OCI-LY3 (cell line): ENCODE data around the gene CEP41.

Experiments
- H2AFZ ChIP-seq: fragments of 200-600, 300-600 bp; shearing (Covaris generic); 2 replicates; pipeline ENCODE4 v1.6.0; 2014; ENCODE audit warnings: antibody characterized with exemption, low read depth, low read length
- H3K27ac ChIP-seq: fragments of 200-600, 300-600 bp; sonication (generic); 2 replicates; pipeline ENCODE4 v1.5.1; 2014; ENCODE audit warnings: mild to moderate bottlenecking, low read length, moderate library complexity, mixed read lengths
- H3K27me3 ChIP-seq: fragments of 200-600, 300-600 bp; sonication (generic); 2 replicates; pipeline ENCODE4 v1.6.1; 2014; ENCODE audit warnings: low read depth, low read length, mixed read lengths
- H3K36me3 ChIP-seq: fragments of 200-600, 300-600 bp; sonication (generic); replicated peaks from 2 replicates; pipeline ENCODE3; 2014; ENCODE audit warnings: low read depth, low read length, mixed read lengths
- H3K4me1 ChIP-seq: fragments of 300-600, 200-600 bp; sonication (generic); 2 replicates; pipeline ENCODE4 v1.6.1; 2014; ENCODE audit warnings: low read length, mixed read lengths
- H3K4me2 ChIP-seq: fragments of 200-600, 300-600 bp; sonication (generic); 2 replicates; pipeline ENCODE4 v1.6.1; 2014; ENCODE audit warnings: low read length, mixed read lengths
- H3K4me3 ChIP-seq: fragments of 300-600, 200-600 bp; sonication (generic); 2 replicates; pipeline ENCODE4 v1.5.1; 2014; ENCODE audit warnings: antibody characterized with exemption, mild to moderate bottlenecking, low read length, moderate library complexity
- H3K79me2 ChIP-seq: fragments of 300-600, 200-600 bp; shearing (Covaris generic); 2 replicates; pipeline ENCODE4 v1.6.1; 2014; ENCODE audit warnings: mild to moderate bottlenecking, low read length, mixed read lengths
- H3K9ac ChIP-seq: fragments of 300-600, 200-600 bp; shearing (Covaris generic); 2 replicates; pipeline ENCODE4 v1.6.0; 2014; ENCODE audit warnings: mild to moderate bottlenecking, low read length, moderate library complexity
- H3K9me3 ChIP-seq: fragments of 200-600, 300-600 bp; shearing (Covaris generic); 2 replicates; pipeline ENCODE4 v1.6.1; 2014; ENCODE audit warnings: low read length, mixed read lengths; ENCODE audit not compliant: insufficient read depth
- H4K20me1 ChIP-seq: fragments of 200-600, 300-600 bp; sonication (generic); 2 replicates; pipeline ENCODE4 v1.6.1; 2016; ENCODE audit warnings: low read length, mixed read lengths; ENCODE audit not compliant: insufficient read depth
- CTCF ChIP-seq: fragments of 200-600, 300-600 bp; sonication (generic); IDR thresholded peaks from 2 replicates; pipeline ENCODE4 v1.5.1; 2014; ENCODE audit warnings: antibody characterized with exemption, low read length, low read depth
- EZH2phosphoT487 ChIP-seq: fragments of 200-600 bp; shearing (Covaris generic); IDR thresholded peaks from 2 replicates; pipeline ENCODE4 v1.6.1; 2018; ENCODE audit warnings: antibody characterized with exemption, mixed run types, low read depth

The CEP41 gene

GRCh38 chr7:130483031-130483430 lies 42.2 kb upstream of the CEP41 start:
- H2AFZ ChIP-seq: no peak overlapping the region
- H3K9ac ChIP-seq: no peak overlapping the region
- H3K4me3 ChIP-seq: no peak overlapping the region
- H3K27ac ChIP-seq: no peak overlapping the region
- no peak for TF ChIP-seq CTCF
- no peak for TF ChIP-seq EZH2phosphoT487
- H3K27me3 ChIP-seq: 0 out of 2 replicates have a peak, but pooled peaks cover 4% of the 10 kb centered on the region
- H3K79me2 ChIP-seq: 0 out of 2 replicates have a peak, but pooled peaks cover 7% of the 10 kb centered on the region
- no peak overlapping the region for H3K4me2 ChIP-seq
- H4K20me1 ChIP-seq: no peaks in the 10 kb centered on the region
- H3K4me1 ChIP-seq: peaks cover 11% of the 10 kb centered on the region
- H3K36me3 ChIP-seq: no peaks in the 10 kb centered on the region
- no peaks in the 10 kb centered on the region for H3K9me3 ChIP-seq

DNA sequence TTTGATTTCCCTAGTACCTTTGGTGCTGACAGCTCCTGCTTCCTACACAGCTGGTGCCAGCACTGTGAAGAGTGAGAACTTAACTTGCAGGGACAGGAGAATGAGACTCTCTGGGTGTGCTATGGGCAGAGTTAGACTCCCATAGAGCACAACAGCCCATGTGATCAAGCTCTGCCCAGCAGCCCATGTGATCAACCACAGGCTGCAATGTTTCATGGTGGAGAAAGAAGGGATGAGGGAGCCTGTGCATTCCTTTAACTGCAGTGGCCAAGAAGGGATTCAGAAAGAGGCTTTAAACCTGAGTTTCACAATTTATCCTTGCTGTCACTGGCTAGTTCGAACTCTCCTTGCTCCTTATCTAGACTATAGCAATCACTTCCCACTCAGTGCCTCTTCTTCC lies 41.1 kb upstream of the CEP41 start:
- Histone ChIP-seq H3K9ac (no peak overlapping the region), H2AFZ (no peak overlapping the region), H3K4me3 (no peak overlapping the region), H3K79me2 (0 out of 2 replicates have a peak, but pooled peaks cover 4% of the 10 kb centered on the region), H3K4me1 (peaks cover 6% of the 10 kb centered on the region), H3K27me3 (0 out of 2 replicates have a peak, but pooled peaks cover 4% of the 10 kb centered on the region), H3K4me2 (no peak overlapping the region), H3K27ac (no peak overlapping the region), H3K9me3 (no peaks in the 10 kb centered on the region), H3K36me3 (no peaks in the 10 kb centered on the region), H4K20me1 (no peaks in the 10 kb centered on the region)
- TF ChIP-seq CTCF (no peak), EZH2phosphoT487 (no peak)

DNA sequence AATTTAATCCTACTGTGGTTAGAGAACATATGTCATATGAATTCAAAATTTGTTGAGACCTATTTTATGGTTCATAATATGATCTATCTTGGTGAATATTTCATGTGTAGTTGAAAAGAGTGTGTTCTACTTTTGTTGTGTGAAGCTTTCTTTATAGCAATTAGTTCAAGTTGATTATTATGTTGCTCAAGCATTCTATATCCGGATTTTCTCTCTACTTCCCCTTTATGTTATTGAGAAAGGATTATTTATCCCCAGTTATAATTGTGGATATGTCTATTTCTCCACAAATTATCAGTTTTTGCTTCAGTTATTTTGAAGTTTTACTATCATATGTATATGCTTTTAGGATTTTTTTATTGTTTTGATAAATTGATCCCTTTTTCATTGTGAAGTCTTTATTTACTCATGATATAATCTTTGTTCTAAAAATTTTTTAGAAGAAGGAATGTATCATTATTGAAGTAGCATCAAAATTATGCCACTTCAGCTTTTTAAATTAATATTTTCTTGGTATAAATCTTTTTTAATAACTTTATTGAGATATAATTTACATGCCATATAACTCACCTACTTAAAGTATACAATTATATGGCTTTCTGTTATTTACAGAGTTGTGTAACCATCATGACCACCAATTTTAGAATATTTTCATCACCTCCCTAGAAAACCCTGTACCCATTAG lies 39.0 kb upstream of the CEP41 start:
- Histone ChIP-seq H2AFZ (no peak overlapping the region), H3K9me3 (no peaks in the 10 kb centered on the region), H3K4me1 (no peaks in the 10 kb centered on the region), H4K20me1 (no peaks in the 10 kb centered on the region), H3K27ac (no peak overlapping the region), H3K36me3 (no peaks in the 10 kb centered on the region), H3K4me3 (no peak overlapping the region), H3K79me2 (no peaks in the 10 kb centered on the region), H3K4me2 (no peak overlapping the region), H3K27me3 (no peaks in the 10 kb centered on the region), H3K9ac (no peak overlapping the region)
- no peak for TF ChIP-seq CTCF

DNA sequence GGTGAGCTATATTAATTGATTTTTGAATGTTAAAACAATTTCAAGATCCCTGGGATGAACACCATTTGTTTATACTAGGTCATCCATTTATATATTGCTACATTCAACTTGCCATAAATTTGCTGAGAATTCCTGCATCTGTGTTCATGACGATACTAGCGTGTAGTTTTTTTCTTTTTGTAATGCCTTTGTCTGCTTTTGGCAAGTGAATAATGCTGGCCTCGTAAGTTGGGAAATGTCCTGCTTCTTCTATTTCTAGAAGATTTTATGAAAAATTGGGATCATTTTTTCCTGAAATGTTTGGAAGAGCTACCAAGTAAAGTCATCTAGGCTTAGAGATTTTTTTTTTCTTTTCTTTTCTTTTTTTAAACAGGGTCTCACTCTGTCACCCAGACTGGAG lies 38.2 kb upstream of the CEP41 start:
- Histone ChIP-seq H3K27ac (no peak overlapping the region), H3K4me2 (no peak overlapping the region), H3K4me3 (no peak overlapping the region), H4K20me1 (no peaks in the 10 kb centered on the region), H3K9ac (no peak overlapping the region), H3K4me1 (no peaks in the 10 kb centered on the region), H3K79me2 (no peaks in the 10 kb centered on the region), H3K9me3 (no peaks in the 10 kb centered on the region), H3K36me3 (no peaks in the 10 kb centered on the region), H2AFZ (no peak overlapping the region), H3K27me3 (no peaks in the 10 kb centered on the region)
- TF ChIP-seq EZH2phosphoT487: no peak
- no peak for TF ChIP-seq CTCF
